C4-2B (cell line): ENCODE measurements around the gene AGBL1.

Experiments used
- ZFX ChIP-seq: fragments of 450-650 bp; IDR thresholded peaks from 2 replicates; pipeline ENCODE4 v1.6.1; 2017
- TF ChIP-seq, protein P1 (sequence below): fragments of 450-650 bp; conservative IDR thresholded peaks from 2 replicates; pipeline ENCODE4 v1.5.1; 2017; ENCODE audit warnings: mild to moderate bottlenecking

DNA sequence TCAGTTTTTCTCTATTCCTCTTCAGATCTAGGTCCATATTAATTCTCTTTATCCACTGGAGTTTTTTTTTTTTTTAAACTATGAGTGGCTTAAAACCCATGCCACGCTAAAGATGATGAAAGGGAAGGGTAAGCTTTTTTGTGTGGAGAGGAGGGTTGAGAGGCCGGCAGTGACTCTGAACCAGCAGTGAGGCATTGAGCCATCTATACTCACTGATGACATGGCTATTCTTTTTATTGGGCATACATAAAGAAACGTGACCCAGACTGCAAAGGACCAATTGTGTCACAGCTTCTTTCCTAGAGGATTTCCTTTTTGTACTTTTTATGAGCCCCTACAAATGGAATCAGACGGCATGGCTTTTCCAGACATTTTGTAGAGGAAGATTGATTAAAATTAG, 662.2 kb downstream of the AGBL1 start:
- TF ChIP-seq, protein P1, sequence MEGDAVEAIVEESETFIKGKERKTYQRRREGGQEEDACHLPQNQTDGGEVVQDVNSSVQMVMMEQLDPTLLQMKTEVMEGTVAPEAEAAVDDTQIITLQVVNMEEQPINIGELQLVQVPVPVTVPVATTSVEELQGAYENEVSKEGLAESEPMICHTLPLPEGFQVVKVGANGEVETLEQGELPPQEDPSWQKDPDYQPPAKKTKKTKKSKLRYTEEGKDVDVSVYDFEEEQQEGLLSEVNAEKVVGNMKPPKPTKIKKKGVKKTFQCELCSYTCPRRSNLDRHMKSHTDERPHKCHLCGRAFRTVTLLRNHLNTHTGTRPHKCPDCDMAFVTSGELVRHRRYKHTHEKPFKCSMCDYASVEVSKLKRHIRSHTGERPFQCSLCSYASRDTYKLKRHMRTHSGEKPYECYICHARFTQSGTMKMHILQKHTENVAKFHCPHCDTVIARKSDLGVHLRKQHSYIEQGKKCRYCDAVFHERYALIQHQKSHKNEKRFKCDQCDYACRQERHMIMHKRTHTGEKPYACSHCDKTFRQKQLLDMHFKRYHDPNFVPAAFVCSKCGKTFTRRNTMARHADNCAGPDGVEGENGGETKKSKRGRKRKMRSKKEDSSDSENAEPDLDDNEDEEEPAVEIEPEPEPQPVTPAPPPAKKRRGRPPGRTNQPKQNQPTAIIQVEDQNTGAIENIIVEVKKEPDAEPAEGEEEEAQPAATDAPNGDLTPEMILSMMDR: no peak
- TF ChIP-seq ZFX: no peak
